GM23338 (cell line): ENCODE results near the gene DMTF1. TPM values are rescaled to one million over a fixed set of nuclear protein-coding genes. Genes with fewer than 3 reads are reported as not detected.

ENCODE experiments used
- ATAC-seq: fragments of 200-7000 bp; cut with Tn5 transposase; 3 replicates; pipeline ENCODE4 v1.9.1; 2020
- DNase-seq: peaks from one replicate; pipeline ENCODE4 v3.0.0-alpha.2; 2015; ENCODE audit warnings: low spot score
- H2AFZ ChIP-seq: fragments of 200-600 bp; sonication (generic); 2 replicates; pipeline ENCODE4 v1.8.0; 2016; ENCODE audit warnings: antibody characterized with exemption, mild to moderate bottlenecking, moderate library complexity
- H3F3A ChIP-seq: fragments of 200-600 bp; sonication (generic); replicated peaks from 2 replicates; pipeline ENCODE4 v1.8.0; 2017; ENCODE audit warnings: antibody characterized with exemption, mixed run types, low read depth
- H3K27ac ChIP-seq: fragments of 200-600 bp; sonication (generic); 2 replicates; pipeline ENCODE4 v1.6.1; 2016; ENCODE audit warnings: low read depth
- H3K27me3 ChIP-seq: fragments of 200-600 bp; sonication (generic); 2 replicates; pipeline ENCODE4 v1.8.0; 2016; ENCODE audit warnings: mild to moderate bottlenecking, mixed run types, moderate library complexity; ENCODE audit not compliant: insufficient read depth
- H3K36me3 ChIP-seq: fragments of 200-600 bp; sonication (generic); 2 replicates; pipeline ENCODE4 v1.8.0; 2016; ENCODE audit warnings: mild to moderate bottlenecking; ENCODE audit not compliant: insufficient read depth
- H3K4me1 ChIP-seq: fragments of 200-600 bp; sonication (generic); 2 replicates; pipeline ENCODE4 v1.8.0; 2016; ENCODE audit warnings: mild to moderate bottlenecking, moderate library complexity; ENCODE audit not compliant: insufficient read depth
- H3K4me2 ChIP-seq: fragments of 200-600 bp; sonication (generic); 2 replicates; pipeline ENCODE4 v1.7.1; 2017; ENCODE audit warnings: mixed run types
- H3K4me3 ChIP-seq: fragments of 200-600 bp; sonication (generic); 2 replicates; pipeline ENCODE4 v1.6.1; 2016; ENCODE audit warnings: mixed run types
- H3K79me2 ChIP-seq: fragments of 200-600 bp; sonication (generic); replicated peaks from 2 replicates; pipeline ENCODE4 v1.8.0; 2017; ENCODE audit warnings: mild to moderate bottlenecking; ENCODE audit not compliant: insufficient read depth
- H3K9me2 ChIP-seq: fragments of 200-600 bp; sonication (generic); 2 replicates; pipeline ENCODE4 v1.8.0; 2017; ENCODE audit not compliant: insufficient read depth
- H4K20me1 ChIP-seq: fragments of 200-600 bp; sonication (generic); replicated peaks from 2 replicates; pipeline ENCODE4 v1.8.0; 2017; ENCODE audit warnings: mild to moderate bottlenecking; ENCODE audit not compliant: insufficient read depth
- H3K27ac Mint-ChIP-seq: 2 replicates; pipeline ENCODE4 v1.8.0; 2020; ENCODE audit warnings: inconsistent platforms, mild to moderate bottlenecking, moderate library complexity, mixed read lengths
- H3K27me3 Mint-ChIP-seq: 3 replicates; pipeline ENCODE4 v1.8.0; 2022; ENCODE audit warnings: low read depth, mild to moderate bottlenecking, moderate library complexity, mixed read lengths, inconsistent platforms; ENCODE audit not compliant: insufficient read depth, poor library complexity
- H3K36me3 Mint-ChIP-seq: 3 replicates; pipeline ENCODE4 v1.8.0; 2021; ENCODE audit warnings: low read depth, mild to moderate bottlenecking, inconsistent platforms, moderate library complexity, mixed read lengths
- H3K4me1 Mint-ChIP-seq: 3 replicates; pipeline ENCODE4 v1.8.0; 2020; ENCODE audit warnings: mild to moderate bottlenecking, inconsistent platforms, mixed read lengths
- H3K4me3 Mint-ChIP-seq: 3 replicates; pipeline ENCODE4 v1.8.0; 2021; ENCODE audit warnings: moderate library complexity, mild to moderate bottlenecking, inconsistent platforms, mixed read lengths
- H3K9me3 Mint-ChIP-seq: 3 replicates; pipeline ENCODE4 v1.8.0; 2020; ENCODE audit warnings: moderate library complexity, mild to moderate bottlenecking, inconsistent platforms, mixed read lengths
- CREB1 ChIP-seq: fragments of 250-450 bp; sonication (Bioruptor Pico); IDR thresholded peaks from 2 replicates; pipeline ENCODE4 v1.5.0; 2020; ENCODE audit warnings: low read depth, mild to moderate bottlenecking, moderate library complexity
- EZH2 ChIP-seq: fragments of 200-600 bp; sonication (generic); IDR thresholded peaks from one replicate; pipeline ENCODE4 v1.8.0; 2017; ENCODE audit warnings: antibody characterized with exemption, mild to moderate bottlenecking, low read depth; ENCODE audit not compliant: unreplicated experiment
- JUNB ChIP-seq: IDR thresholded peaks from one replicate; pipeline ENCODE4 v1.6.1; 2016; ENCODE audit warnings: antibody characterized with exemption; ENCODE audit not compliant: unreplicated experiment
- STAT1 ChIP-seq: IDR thresholded peaks from one replicate; pipeline ENCODE4 v1.6.1; 2016; ENCODE audit warnings: antibody characterized with exemption; ENCODE audit not compliant: unreplicated experiment
- ZNF462 ChIP-seq: fragments of 250-450 bp; sonication (Bioruptor Pico); IDR thresholded peaks from 2 replicates; pipeline ENCODE4 v1.5.0; 2020; ENCODE audit warnings: mild to moderate bottlenecking, moderate library complexity
- polyA plus RNA-seq: library from polyadenylated mRNA; unstranded; fragments of >200 nt; fragmentation: Nextera tagmentation; extraction: Ambion mirVana; gene quantifications from 2 replicates; pipeline ENCODE4 v1.2.1, GENCODE V29; 2016
- total RNA-seq: library from RNA; depleted of rRNA; stranded (reverse); fragments of >200 nt; shearing (Covaris generic); gene quantifications from 2 replicates; pipeline ENCODE4 v1.2.3, GENCODE V29; 2014
- TF ChIP-seq, protein P1 (sequence below), 2 experiments: fragments of 200-600 bp in 1 of 2; sonication (generic) in 1 of 2; conservative IDR thresholded peaks; 2 replicates each; pipeline versions ENCODE4 v1.5.1 to v1.6.1; 2016 to 2017; ENCODE audit warnings: antibody characterized with exemption in 2 of 2, low read depth in 2 of 2, mild to moderate bottlenecking in 2 of 2, moderate library complexity in 1 of 2

Gene DMTF1
- total and polyA plus RNA-seq, 2 experiments from 2014 or later, result 60.4 to 114 TPM

GRCh38 chr7:87192784-87193487 lies 40.7 kb downstream of the DMTF1 start (continued):
- TF ChIP-seq ZNF462 (no peak), EZH2 (no peak)

GRCh38 chr7:87193912-87194311 lies 41.7 kb downstream of the DMTF1 start:
- no peak overlapping the region for H3K27ac ChIP-seq
- H3F3A ChIP-seq, result no peaks in the 10 kb centered on the region; the same call in 1 of the 2 replicates
- H3K9me2 ChIP-seq, result no peaks in the 10 kb centered on the region
- H3K36me3 ChIP-seq, result peaks cover 84% of the 10 kb centered on the region
- H4K20me1 ChIP-seq, result peaks cover 17% of the 10 kb centered on the region; the same call in 1 of the 2 replicates
- H2AFZ ChIP-seq, result no peak overlapping the region
- ATAC-seq (no peak), DNase-seq (no peak)
- H3K27me3 ChIP-seq, result no peaks in the 10 kb centered on the region
- H3K4me3 Mint-ChIP-seq, result no peak overlapping the region
- no peak overlapping the region for H3K4me3 ChIP-seq
- no peak overlapping the region for H3K27ac Mint-ChIP-seq
- H3K9me3 Mint-ChIP-seq, result no peaks in the 10 kb centered on the region
- no peaks in the 10 kb centered on the region for H3K27me3 Mint-ChIP-seq
- H3K79me2 ChIP-seq, result peaks cover 5% of the 10 kb centered on the region; the same call in 1 of the 2 replicates
- no peak overlapping the region for H3K4me2 ChIP-seq
- H3K36me3 Mint-ChIP-seq, result peaks cover 81% of the 10 kb centered on the region
- no peaks in the 10 kb centered on the region for H3K4me1 ChIP-seq
- H3K4me1 Mint-ChIP-seq, result no peaks in the 10 kb centered on the region
- TF ChIP-seq JUNB, result no peak
- no peak for TF ChIP-seq EZH2
- TF ChIP-seq CREB1 (CRISPR knock-in tag), result no peak
- no peak for TF ChIP-seq ZNF462
- no peak for TF ChIP-seq STAT1
- TF ChIP-seq, protein P1, sequence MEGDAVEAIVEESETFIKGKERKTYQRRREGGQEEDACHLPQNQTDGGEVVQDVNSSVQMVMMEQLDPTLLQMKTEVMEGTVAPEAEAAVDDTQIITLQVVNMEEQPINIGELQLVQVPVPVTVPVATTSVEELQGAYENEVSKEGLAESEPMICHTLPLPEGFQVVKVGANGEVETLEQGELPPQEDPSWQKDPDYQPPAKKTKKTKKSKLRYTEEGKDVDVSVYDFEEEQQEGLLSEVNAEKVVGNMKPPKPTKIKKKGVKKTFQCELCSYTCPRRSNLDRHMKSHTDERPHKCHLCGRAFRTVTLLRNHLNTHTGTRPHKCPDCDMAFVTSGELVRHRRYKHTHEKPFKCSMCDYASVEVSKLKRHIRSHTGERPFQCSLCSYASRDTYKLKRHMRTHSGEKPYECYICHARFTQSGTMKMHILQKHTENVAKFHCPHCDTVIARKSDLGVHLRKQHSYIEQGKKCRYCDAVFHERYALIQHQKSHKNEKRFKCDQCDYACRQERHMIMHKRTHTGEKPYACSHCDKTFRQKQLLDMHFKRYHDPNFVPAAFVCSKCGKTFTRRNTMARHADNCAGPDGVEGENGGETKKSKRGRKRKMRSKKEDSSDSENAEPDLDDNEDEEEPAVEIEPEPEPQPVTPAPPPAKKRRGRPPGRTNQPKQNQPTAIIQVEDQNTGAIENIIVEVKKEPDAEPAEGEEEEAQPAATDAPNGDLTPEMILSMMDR (conservative IDR thresholded peaks at IDR 0.05; ENCODE audit: low read depth in 2 of 2), result no peak
